Heart left ventricle (tissue), 13 donors: ENCODE measurements around the gene RNFT2.

ENCODE experiments used
- CTCF ChIP-seq, 12 donors: fragments of 200-600 bp; sonication (generic) in 4 of 12; IDR thresholded peaks; one replicate each; pipeline versions ENCODE4 v1.5.0 to v1.8.0; 2018 to 2022; ENCODE audit warnings: antibody characterized with exemption in 12 of 12, mild to moderate bottlenecking in 5 of 12
- POLR2A ChIP-seq, 2 donors: fragments of 450-650 bp; IDR thresholded peaks; one replicate each; pipeline ENCODE4 v1.6.1; 2017; ENCODE audit warnings: antibody characterized with exemption in 2 of 2, mild to moderate bottlenecking in 2 of 2, moderate library complexity in 2 of 2
- donor health status: ischemic (EF 13 %, LVEDD 7.1; RV severe dilation, severe dysfunction).
- donor health status: DM: no; HTN: yes; CAD: no.
- donor health status: DM: no; HTN: no; CAD: no.
- donor health status: ischemic (EF 25% LVEDD 6.9; RV normal size, moderate dysfunction).
- donor health status: ischemic (EF 25% LVEDD 5.7; RV mildly dilated, moderate dysfunction).
- donor health status: ischemic (EF 35%, LVEDD 5.7; RV mildly dilated, moderate dysfunction).
- donor health status: nonischemic (EF 11% LVEDD 7.7; RV severe dilation, severe dysfunction).
- donor health status: DM: yes; HTN: yes; CAD: no.
- donor health status: PGD.
- donor health status: ischemic (EF 29% LVEDD 5.4; RV normal size, mild dysfunction).
- donor health status: nonischemic (EF 23%, LVEDD 6.1; RV moderate dilation, normal function).

DNA sequence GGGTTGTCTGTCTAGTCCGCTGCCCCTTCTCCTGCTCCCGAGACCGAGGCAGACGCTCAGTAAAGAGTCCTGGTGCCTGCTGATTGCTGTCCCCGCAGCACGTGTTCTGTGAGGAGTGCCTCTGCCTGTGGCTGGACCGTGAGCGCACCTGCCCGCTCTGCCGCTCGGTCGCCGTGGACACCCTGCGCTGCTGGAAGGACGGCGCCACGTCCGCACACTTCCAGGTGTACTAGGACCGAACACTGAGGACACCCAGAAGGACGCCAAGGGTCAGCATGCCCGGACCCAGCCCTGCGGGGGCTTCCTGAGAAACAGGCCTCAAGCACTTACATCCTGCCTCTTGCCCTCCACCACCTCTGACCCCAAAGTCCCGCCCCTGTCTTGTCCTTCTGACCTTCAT is 111.1 kb downstream of the RNFT2 start:
- TF ChIP-seq POLR2A (IDR thresholded peaks at IDR 0.05): no peak
- TF ChIP-seq CTCF (IDR thresholded peaks at IDR 0.05): no peak
